VCaP (cell line): Measurements from ENCODE around the gene MCM8.

Source experiments
- H3K27ac ChIP-seq: fragments of 450-650 bp; 2 replicates; pipeline ENCODE4 v1.5.1; 2017
- CTCF ChIP-seq: fragments of 450-650 bp; conservative IDR thresholded peaks from 2 replicates; pipeline ENCODE4 v1.5.1; 2017; ENCODE audit warnings: mild to moderate bottlenecking, moderate library complexity

Gene MCM8

GRCh38 chr20:5931411-5931810, 19.0 kb upstream of the MCM8 start:
- no peak for TF ChIP-seq CTCF
- no peak overlapping the region for H3K27ac ChIP-seq

GRCh38 chr20:5932796-5933195, 17.7 kb upstream of the MCM8 start:
- no peak overlapping the region for H3K27ac ChIP-seq
- TF ChIP-seq CTCF = no peak

DNA sequence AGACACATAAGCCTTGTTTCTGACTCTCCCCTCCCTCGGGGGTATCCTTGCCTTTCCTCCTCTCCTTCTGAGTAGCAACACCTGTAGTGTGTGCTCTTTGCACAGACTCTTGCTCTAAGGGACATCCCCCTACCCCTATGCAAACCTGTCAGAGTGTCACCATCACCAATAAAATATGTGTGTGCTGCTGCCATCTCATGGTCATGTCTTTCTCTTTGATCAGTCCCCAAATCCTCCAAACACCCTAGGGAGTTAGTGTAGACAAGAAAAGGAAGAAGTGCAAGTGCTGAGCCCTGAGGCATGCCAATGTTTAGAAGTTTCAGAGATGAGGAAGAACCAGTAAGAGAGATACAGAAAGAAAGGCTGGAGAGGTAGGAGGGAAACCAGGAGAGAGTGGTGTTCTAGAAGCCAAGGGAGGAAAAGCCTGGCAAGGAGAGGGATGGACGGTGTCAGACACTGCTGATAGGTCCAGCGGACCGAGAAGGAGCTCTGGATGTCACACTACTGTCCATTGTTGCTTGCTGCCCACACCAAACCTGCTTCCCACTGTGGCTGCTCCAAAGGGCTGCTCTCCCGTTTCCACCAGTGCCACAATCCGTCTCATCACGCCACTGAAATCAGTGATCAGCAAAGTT, 16.5 kb upstream of the MCM8 start:
- peak; percentile 79 for TF ChIP-seq CTCF
- H3K27ac ChIP-seq = no peak overlapping the region

DNA sequence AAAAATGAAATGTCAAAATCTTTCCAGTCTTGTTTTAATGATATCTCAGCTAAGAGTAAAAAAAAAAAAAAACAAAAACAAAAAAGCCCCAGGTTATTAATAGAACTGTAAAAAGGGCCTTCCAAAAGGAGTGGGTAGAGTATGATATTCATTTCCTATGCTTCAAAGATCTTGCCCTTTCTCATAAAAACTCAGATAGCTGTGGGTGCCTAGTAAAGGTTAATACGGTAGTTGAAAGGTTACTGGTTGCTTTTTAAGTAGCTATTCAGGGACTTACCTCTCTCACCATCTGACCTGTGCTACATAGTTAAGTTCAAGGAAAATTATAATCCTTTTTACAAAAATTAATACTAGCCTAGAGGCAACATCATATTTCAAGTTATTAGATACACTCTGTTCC, 15.1 kb upstream of the MCM8 start:
- no peak overlapping the region for H3K27ac ChIP-seq
- no peak for TF ChIP-seq CTCF

- TF ChIP-seq CTCF = no peak
- H3K27ac ChIP-seq = no peak overlapping the region
These were observed 14.2 kb upstream of the MCM8 start for GRCh38 chr20:5936238-5936637.

DNA sequence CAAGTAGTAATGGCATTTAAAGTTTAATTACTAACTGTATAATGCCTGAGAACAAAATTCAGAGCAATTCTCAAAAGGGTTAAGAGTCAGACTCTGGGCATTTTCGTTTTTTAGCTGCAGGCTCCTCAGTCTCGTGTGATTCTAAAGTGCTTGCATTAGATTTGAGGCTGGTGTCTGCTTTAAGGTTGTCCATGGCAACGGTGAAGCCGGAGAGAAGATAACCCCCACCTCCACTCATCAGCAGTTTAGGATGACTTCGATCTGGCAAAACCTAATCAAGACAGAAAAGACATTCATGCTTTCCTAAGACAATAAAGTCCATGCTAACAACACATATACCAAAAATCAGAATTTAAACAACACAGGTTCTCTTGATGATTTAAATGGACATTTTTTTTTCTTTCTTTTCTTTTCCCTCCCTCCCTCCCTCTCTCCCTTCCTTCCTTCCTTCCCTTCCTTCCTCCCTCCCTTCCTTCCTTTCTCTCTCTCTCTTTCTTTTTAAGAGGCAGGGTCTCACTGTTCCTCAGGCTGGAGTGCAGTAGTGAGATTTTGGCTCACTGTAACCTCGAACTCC, 11.9 kb upstream of the MCM8 start:
- no peak for TF ChIP-seq CTCF
- H3K27ac ChIP-seq = no peak overlapping the region

GRCh38 chr20:5945963-5946362, 4.5 kb upstream of the MCM8 start:
- no peak overlapping the region for H3K27ac ChIP-seq
- no peak for TF ChIP-seq CTCF
